Hippocampal formation (tissue), 2 donors: ENCODE results near the gene PER3.
A peak's percentile ranks its signal among the peaks of the same experiment; 100 is the strongest.

Experiments
- DNase-seq, 2 donors: peaks; one replicate each; lab custom pipeline; 2025; lab: John Stamatoyannopoulos, UW

Gene PER3

GRCh38 chr1:7871136-7871535 is 87.0 kb downstream of the PER3 start:
- DNase-seq = no peak

- no peak for DNase-seq
Measured at GRCh38 chr1:7873801-7874795, 90.0 kb downstream of the PER3 start.

GRCh38 chr1:7878027-7878426 is 93.9 kb downstream of the PER3 start:
- no peak for DNase-seq

DNA sequence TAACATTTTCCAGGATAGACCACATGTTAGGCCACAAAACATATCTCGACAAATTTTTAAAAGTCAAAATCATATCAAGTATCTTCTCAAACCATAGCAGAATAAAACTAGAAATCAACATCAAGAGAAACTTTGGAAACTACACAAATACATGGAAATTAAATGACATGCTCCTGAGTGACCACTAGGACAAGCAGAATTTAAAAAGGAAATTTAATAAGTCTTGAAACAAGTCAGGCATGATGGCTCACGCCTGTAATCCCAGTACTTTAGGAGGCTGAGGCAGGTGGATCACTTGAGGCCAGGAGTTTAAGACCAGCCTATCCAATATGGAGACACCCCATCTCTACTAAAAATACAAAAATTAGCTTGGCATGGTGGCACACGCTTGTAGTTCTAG is 95.1 kb downstream of the PER3 start:
- no peak for DNase-seq

GRCh38 chr1:7884757-7885156 is 100.7 kb downstream of the PER3 start:
- no peak for DNase-seq

DNA sequence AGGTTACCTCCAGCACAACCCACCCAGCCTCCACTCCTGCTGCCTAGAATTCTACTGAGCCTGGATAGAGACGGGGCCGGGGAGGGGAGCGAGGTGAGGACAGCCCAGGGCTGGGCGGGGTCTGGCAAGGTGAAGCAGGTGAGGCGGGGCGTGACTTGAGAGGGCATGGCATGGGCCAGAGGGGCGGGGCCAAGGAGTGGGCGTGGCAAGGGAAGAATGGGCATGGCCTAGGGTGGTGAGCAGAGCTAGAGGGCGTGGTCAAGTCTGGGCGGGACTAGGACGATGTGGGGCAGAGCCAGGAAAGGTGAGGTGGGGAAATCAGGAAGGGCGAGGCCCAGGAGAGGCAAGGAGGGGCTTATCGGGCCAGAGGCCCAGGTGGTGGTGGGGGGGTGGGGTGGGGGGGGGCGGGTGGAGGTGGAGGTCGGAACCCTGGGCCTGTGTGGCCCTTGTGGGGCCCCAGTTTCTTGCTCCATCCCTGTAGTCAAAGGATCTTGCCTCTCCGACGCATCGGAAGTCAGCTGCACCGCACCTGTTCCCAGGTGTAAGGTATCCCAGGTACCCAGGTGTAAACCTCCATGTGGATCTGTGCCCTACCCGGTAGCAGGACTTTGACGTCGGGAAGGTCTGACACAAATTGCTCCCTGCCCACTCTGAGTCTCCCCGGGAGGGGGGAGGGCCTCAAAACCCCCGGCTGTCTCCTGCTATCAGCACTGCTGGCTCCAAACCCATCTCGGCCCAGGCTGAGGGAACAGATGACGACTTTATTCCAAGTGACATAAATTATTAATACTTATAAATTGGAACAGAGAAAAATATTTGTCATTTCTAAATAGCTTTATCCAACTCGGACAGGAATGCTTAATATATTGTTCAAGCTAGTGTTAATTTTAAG is 101.7 kb downstream of the PER3 start:
- DNase-seq = no peak

- DNase-seq = peak in 1 of 2 donors; percentile 25
Measured at GRCh38 chr1:7886405-7886745, 102.3 kb downstream of the PER3 start.

GRCh38 chr1:7888248-7889081 is 104.4 kb downstream of the PER3 start:
- DNase-seq = no peak

DNA sequence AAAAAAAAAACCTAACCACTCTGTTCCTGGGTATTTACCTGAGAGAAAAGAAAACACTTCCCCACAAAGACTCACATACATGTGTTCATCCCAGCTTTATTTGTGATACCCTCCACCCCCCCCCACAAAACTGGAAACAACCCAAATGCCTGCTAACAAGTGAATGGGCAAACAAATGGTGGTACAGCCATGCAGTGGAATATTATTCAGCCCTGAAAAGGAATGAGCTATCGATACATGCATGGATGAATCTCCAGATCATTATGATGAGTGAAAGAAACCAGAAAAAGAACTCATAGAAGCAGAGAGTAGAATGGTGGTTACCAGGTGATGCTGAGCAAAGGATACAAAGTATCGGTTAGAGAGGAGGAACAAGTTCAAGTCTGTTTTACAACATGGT is 106.8 kb downstream of the PER3 start:
- no peak for DNase-seq

- no peak for DNase-seq
Measured at GRCh38 chr1:7891804-7892203, 107.7 kb downstream of the PER3 start.

DNA sequence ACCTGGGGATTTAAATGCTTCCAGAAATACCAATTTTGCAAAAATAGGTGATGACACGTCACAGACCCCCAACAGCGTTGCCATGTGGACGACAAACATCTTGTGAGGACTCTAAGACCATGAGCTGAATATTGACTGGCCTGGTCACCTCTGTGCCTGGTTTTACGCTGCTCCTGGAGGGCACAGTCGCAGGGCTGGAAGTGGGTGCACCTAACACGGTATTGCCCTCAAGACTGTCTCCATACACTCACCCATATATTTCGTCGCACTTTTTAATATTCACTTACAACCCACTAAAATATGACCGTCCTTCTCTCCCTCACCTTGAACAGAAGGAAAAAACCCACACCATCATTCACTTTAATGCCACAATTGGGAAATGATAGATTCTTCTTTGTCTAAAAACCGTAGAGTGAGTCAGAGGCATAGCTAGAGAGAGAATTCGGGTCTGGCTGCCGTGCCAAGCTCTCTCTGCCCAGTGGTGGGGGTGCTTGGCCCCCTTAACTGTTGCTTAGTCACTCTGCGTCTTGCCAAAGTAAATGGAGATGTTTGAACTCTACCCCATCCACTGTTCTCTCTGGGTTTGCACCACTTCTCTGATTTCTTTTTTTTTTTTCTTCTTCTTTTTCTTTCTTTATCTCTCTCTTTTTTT is 109.6 kb downstream of the PER3 start:
- DNase-seq = no peak
